Lower leg skin (tissue), 3 donors: ENCODE data around the gene STIM1.

Experiments
- POLR2A ChIP-seq, 2 donors: fragments of 450-650 bp; IDR thresholded peaks; one replicate each; pipeline ENCODE4 v1.6.1; 2016 to 2017; ENCODE audit warnings: antibody characterized with exemption in 2 of 2, mild to moderate bottlenecking in 1 of 2, moderate library complexity in 1 of 2
- TF ChIP-seq, protein P1 (sequence below), 3 donors: fragments of 450-650 bp; IDR thresholded peaks; one replicate each; pipeline ENCODE4 v1.5.1; 2016; ENCODE audit warnings: antibody characterized with exemption in 3 of 3, mild to moderate bottlenecking in 3 of 3, moderate library complexity in 2 of 3

- TF ChIP-seq, protein P1, sequence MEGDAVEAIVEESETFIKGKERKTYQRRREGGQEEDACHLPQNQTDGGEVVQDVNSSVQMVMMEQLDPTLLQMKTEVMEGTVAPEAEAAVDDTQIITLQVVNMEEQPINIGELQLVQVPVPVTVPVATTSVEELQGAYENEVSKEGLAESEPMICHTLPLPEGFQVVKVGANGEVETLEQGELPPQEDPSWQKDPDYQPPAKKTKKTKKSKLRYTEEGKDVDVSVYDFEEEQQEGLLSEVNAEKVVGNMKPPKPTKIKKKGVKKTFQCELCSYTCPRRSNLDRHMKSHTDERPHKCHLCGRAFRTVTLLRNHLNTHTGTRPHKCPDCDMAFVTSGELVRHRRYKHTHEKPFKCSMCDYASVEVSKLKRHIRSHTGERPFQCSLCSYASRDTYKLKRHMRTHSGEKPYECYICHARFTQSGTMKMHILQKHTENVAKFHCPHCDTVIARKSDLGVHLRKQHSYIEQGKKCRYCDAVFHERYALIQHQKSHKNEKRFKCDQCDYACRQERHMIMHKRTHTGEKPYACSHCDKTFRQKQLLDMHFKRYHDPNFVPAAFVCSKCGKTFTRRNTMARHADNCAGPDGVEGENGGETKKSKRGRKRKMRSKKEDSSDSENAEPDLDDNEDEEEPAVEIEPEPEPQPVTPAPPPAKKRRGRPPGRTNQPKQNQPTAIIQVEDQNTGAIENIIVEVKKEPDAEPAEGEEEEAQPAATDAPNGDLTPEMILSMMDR (IDR thresholded peaks at IDR 0.05): no peak
- TF ChIP-seq POLR2A (IDR thresholded peaks at IDR 0.05): no peak
These were observed 10.2 kb upstream of the STIM1 start for GRCh38 chr11:3845246-3845645.
